Skin of body (tissue), 2 donors: ENCODE results near the gene LYPLAL1. TPM values are rescaled to one million over a fixed set of nuclear protein-coding genes. Genes with fewer than 3 reads are reported as not detected.
"Not testable (repeated sequence)": the region's sequence is repeated elsewhere in the genome, so short reads cannot be mapped to it uniquely, and the experiment has no call there.

Source experiments
- DNase-seq: peaks from one replicate; lab custom pipeline; 2025; lab: John Stamatoyannopoulos, UW
- total RNA-seq: library from RNA; depleted of rRNA; stranded (reverse); fragments of >200 nt; gene quantifications from one replicate; pipeline ENCODE4 v1.2.3, GENCODE V29; 2014

Gene LYPLAL1
- total RNA-seq, 1 donor from 2014 or later = 45.1 TPM

DNA sequence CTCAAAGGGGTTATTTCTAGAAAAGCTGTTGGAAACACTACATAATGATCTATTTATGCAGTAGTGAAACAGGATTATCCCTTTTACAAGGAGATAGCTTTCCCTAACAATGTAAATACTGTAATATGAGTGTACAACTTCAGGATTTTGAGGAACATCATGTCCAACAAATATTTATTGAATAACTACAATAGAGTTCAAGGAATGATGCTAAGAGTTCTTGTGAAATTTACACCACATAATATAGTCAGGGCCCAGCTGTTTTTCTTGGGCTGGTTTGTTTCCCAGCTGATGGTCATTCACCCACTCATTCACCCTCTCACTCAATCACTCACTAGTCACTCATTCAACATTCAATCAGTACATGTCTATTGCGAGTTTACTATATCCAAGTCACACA, 12.3 kb upstream of the LYPLAL1 start:
- DNase-seq = no peak

DNA sequence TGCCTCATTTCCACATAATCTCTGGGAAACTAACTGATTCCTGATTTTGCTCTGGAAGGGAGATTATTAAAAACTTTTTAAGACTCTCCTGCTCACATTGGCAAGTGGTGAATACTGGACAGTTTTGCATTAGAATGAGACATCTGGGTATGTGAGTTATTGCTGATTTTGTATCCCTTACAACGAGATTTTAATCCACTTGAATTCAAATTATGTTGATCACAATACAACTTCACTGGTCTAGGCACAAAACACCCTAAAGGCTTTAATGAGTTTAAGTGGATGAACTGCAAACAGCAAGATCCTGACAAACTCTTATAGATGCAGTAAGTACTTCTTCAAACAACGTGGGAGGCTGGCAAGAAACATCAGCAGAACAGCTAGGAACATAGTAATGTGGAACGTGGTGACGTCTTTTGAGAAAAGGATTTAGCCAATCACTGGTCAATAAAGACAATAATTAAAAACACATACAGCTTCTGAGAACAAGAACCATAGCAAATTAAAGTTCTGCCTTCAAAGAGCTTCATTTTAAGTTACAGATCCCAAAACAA, 10.2 kb upstream of the LYPLAL1 start:
- DNase-seq = no peak

- DNase-seq = no peak
Measured at GRCh38 chr1:219171192-219171935, 2.3 kb upstream of the LYPLAL1 start.

- no peak for DNase-seq
Measured at GRCh38 chr1:219172821-219173220, 857 bp upstream of the LYPLAL1 start.

DNA sequence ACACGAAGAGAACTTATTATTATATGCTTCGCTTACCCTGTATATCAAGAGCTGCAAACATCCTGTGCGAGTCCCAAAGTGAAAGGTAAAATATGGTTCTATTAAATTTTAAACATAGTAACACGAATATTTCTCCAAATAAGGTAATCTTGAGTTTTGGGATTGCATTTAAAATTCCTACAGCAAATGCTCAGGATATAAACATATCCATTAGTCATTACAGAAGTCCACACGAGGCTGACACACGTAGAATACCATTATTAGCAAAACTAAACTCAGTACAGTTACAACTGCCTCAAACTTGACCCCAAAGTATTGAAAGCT, 282 bp upstream of the LYPLAL1 start:
- DNase-seq = no peak

DNA sequence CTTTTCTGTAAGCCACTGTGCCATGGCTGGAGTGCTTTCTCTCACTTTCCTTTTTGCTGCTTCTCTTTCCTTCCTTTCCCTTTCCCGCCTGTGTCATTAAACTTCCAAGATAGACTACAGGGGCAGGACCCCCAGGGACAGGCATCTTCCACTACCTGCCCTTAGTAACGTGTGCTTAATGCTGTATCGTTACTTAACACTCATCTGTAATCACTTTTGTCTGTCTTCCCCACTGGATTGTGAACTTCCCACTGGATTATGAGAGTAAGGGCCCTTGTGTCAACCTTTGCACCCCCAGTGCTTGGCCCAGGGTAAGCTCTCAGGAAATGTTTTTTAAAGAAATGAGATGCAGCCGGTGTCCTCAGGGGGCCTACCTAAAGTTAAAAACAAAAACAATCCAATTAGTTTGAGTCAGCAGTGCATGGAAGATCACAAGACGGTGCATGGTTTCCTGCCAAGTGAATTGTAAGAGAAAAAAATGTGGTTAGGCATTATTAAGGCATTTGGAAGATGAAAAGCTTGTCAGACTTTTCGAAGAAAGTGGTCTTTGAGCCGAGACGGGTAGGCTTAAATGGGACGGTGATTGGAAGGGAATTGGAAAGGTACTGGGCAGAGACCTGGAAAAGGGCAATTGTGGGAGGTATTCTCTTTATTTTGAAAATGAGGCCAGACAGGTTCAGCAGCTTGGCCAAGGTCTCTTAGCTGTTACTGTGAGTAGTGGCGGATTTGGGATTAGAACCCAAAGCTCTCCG, 958 bp downstream of the LYPLAL1 start:
- peak; percentile 48 for DNase-seq

DNA sequence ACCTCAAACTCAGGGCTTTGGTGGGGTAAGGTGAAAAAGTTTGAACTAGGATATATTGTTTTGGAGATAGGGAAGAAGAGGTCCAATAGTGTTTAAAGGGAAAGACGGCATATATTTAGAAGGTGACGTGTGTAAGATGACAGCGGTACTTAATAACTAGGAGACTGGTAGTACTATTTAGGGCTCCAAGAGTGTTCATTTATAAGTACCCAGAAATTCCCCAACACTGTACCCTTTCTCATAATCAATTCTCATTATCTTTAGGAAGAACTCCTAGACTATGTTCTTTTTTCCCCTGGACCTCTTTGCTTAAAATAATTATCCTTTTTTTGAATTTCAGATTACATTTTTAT, 1.5 kb downstream of the LYPLAL1 start:
- DNase-seq = no peak

- DNase-seq = no peak
Measured at GRCh38 chr1:219176168-219176567, 2.5 kb downstream of the LYPLAL1 start.

DNA sequence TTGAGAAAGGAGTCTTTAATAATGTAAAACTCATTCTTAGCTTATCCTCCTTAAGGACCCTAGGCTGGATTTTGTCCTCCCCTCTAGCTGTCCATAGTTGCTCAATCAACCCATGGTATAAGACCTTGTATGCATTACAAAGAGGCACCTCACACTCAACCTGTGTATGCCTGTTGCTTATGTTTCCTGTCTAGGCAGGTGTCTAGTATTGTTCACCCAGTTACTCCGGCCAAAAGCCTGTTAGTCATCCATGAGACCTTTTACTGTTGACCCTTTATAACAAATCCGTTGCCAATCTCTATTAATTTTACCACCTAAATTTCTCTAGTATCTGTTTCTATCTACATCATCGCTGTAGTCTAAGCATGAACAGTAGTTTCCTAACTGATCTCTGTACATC, 3.7 kb downstream of the LYPLAL1 start:
- DNase-seq = no peak

GRCh38 chr1:219177940-219178339, 4.3 kb downstream of the LYPLAL1 start:
- DNase-seq = no peak

DNA sequence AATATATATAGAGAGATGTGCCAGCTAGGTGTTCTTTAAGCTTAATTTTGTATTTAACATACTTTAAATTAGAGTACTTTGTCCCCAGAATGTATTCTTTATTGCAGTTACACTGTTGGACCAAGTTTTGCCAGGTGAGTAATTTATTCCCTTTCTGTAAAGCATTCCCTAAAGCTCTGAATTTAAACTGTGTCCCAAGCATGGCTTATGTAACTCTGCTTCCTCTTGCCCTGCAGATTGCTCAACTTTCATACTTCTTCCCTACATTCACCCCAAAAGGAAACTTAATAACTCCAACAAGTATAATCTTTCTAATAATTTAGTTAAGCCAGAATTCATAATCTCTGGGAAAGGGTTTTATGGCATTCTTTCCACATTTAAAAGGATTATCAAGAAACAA, 5.6 kb downstream of the LYPLAL1 start:
- DNase-seq = no peak

GRCh38 chr1:219184337-219184736, 10.7 kb downstream of the LYPLAL1 start:
- no peak for DNase-seq

- no peak for DNase-seq
Measured at GRCh38 chr1:219185486-219186117, 11.9 kb downstream of the LYPLAL1 start.

DNA sequence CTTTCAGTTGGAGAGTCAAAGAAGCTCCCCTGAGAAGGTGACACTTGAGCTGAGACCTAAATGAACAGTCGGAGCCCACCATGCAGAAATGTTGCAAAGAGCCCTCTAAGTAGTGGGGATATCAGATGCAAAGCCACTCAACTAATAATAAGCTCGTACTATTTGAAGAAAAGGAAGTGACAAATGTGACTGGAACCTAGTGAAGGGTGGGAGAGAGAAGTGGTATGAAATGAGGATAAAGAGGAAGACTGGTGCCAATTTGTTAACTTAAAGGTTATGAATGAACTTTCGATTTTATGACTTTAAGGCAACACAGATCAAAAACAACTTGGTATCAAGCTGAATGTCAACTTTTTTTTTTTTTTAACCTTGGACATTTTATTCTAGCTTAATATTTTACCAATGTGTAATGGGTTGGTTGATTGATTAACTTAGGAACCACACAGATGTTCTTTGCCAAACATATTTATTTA, 14.7 kb downstream of the LYPLAL1 start:
- DNase-seq = no peak

GRCh38 chr1:219189021-219189824, 15.5 kb downstream of the LYPLAL1 start:
- peak; percentile 82 for DNase-seq

GRCh38 chr1:219189952-219190351, 16.3 kb downstream of the LYPLAL1 start:
- no peak for DNase-seq

GRCh38 chr1:219190605-219191004, 16.9 kb downstream of the LYPLAL1 start:
- no peak for DNase-seq

DNA sequence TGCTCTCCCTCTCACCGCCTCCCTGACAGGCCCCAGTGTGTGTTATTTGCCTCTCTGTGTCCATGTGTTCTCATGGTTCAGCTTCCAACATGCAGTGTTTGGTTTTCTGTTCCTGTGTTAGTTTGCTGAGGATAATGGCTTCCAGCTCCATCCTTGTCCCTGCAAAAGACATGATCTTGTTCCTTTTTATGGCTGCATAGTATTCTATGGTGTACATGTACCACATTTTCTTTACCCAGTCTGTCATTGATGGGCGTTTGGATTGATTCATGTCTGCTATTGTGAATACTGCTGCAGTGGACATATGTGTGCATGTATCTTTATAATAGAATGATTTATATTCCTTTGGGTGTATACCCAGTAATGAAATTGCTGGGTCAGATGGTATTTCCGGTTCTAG, 22.2 kb downstream of the LYPLAL1 start:
- not testable (repeated sequence) for DNase-seq

- DNase-seq = no peak
Measured at GRCh38 chr1:219201656-219202055, 28.0 kb downstream of the LYPLAL1 start.

- no peak for DNase-seq
Measured at GRCh38 chr1:219202567-219202966, 28.9 kb downstream of the LYPLAL1 start.

DNA sequence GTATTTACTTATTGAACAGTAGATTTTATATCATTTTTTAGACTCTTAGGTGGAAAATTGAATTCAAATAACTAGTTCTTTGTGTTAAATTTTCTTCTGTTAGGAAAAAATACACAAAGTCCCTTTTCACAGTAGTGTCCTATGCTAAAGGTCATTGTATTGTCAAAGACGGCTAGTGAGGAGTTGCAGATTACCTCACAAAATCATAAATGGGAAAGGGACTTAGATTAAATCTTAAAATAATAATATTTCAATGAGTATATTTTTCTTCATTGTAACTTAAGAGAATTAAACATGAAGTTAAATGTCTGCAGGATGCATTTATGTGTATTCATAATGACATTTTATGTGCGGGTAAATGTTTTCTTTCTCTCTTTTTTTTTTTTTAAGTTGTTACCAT, 32.7 kb downstream of the LYPLAL1 start:
- DNase-seq = no peak
